Measurements from ENCODE around the gene ZC3HAV1.

- TF ChIP-seq CTCF (IDR thresholded peaks at IDR 0.05; ENCODE audit: insufficient read depth, low read length) (no peak), REST (IDR thresholded peaks at IDR 0.05; ENCODE audit: insufficient replicate concordance, low read depth) (no peak)
Observed at GRCh38 chr7:139058943-139059342, 50.6 kb downstream of the ZC3HAV1 start.

All from HL-60 (cell line).